ENCODE measurements around the gene DOCK7. TPM values are rescaled to one million over a fixed set of nuclear protein-coding genes. Genes with fewer than 3 reads are reported as not detected.
A peak's percentile ranks its signal among the peaks of the same experiment; 100 is the strongest.
"Not testable (repeated sequence)": the region's sequence is repeated elsewhere in the genome, so short reads cannot be mapped to it uniquely, and the experiment has no call there.

Gene DOCK7
- total and polyA plus RNA-seq, 10 donors: 3.3 to 48.3 (median 30.3) TPM

DNA sequence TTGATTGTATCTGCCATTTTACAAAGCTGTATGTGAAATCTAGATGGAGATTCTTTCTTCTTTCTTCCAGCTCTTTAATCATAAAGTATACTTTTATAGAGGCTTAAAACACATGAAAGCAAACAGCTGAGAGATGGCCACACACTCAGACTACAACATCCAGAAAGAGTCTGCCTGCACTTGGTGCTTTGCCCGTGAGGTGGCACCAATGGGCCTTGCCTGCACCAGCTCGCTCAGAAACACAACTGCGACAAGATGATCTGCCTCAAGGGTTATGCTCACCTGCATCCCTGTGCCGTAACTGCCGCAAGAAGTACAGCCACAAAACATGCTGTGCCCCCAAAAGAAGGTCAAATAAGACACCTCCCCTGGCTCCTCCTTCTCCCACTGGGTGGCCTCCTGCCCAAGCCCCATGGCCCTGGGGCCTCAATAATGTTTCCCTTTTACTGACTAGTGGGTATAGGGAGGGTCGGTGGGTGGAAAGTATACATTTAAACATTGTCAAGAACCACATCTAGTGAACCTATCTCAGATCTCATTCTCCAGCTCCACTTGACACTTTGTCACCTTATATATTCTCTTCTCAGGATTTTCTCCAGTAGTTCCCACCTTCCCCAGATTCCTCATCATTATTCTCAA is 157.6 kb downstream of the DOCK7 start:
- 86 to 89% (median 88%) methylated on average over 6 of the region's 6 CpGs for WGBS, 5 donors

DNA sequence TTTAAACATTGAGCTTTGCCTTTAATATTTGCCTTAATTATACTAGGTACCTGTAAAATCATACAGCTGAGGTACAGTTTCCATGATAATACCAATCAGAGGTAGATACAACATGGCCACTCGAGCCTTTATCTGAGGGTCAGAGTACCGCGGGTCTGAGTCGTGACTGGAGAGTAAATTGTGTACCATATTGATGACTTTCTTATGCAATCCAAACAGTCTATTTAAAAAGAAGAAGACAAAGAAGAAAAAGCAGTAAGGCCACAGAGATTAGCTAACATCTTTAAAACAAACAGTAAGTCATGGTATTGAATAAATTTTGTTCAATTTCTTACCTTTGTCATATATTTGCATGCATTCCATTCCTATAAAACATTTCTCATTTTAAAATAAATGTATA is 159.0 kb downstream of the DOCK7 start:
- TF ChIP-seq POLR2AphosphoS5 (IDR thresholded peaks at IDR 0.05) (no peak), POLR2A (IDR thresholded peaks at IDR 0.05) (no peak)
- TF ChIP-seq, protein P1, sequence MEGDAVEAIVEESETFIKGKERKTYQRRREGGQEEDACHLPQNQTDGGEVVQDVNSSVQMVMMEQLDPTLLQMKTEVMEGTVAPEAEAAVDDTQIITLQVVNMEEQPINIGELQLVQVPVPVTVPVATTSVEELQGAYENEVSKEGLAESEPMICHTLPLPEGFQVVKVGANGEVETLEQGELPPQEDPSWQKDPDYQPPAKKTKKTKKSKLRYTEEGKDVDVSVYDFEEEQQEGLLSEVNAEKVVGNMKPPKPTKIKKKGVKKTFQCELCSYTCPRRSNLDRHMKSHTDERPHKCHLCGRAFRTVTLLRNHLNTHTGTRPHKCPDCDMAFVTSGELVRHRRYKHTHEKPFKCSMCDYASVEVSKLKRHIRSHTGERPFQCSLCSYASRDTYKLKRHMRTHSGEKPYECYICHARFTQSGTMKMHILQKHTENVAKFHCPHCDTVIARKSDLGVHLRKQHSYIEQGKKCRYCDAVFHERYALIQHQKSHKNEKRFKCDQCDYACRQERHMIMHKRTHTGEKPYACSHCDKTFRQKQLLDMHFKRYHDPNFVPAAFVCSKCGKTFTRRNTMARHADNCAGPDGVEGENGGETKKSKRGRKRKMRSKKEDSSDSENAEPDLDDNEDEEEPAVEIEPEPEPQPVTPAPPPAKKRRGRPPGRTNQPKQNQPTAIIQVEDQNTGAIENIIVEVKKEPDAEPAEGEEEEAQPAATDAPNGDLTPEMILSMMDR (IDR thresholded peaks at IDR 0.05 in 8 of 11, conservative IDR thresholded peaks at IDR 0.05 in 3 of 11): no peak
- Histone ChIP-seq H3K4me3 (no peak overlapping the region), H3K4me1 (no peaks in the 10 kb centered on the region), H3K27me3 (replicated peaks in 1 of 7) (no peaks in the 10 kb centered on the region), H3K27ac (no peak overlapping the region), H3K36me3 (peaks cover 0 to 37% (median under 1%) of the 10 kb centered on the region in 6 donors), H3K9me3 (no peaks in the 10 kb centered on the region)
- 94 to 97% (median 94%) methylated on average over 4 of the region's 4 CpGs for WGBS, 5 donors
- intact Hi-C loops (cut with DNase I; ENCODE audit: low total_unique reads): no loop called here
- no peak for DNase-seq

More for the DNA sequence above, 157.6 kb downstream of the DOCK7 start:
- intact Hi-C loops (cut with DNase I; ENCODE audit: low total_unique reads): no loop called here
- Histone ChIP-seq H3K27me3 (replicated peaks in 1 of 7) (no peaks in the 10 kb centered on the region), H3K36me3 (peaks cover 0 to 50% (median 4%) of the 10 kb centered on the region in 6 donors), H3K4me1 (no peaks in the 10 kb centered on the region), H3K4me3 (no peak overlapping the region), H3K27ac (no peak overlapping the region), H3K9me3 (no peaks in the 10 kb centered on the region)
- TF ChIP-seq POLR2A (IDR thresholded peaks at IDR 0.05) (no peak), POLR2AphosphoS5 (IDR thresholded peaks at IDR 0.05) (no peak)
- TF ChIP-seq, protein P1 (IDR thresholded peaks at IDR 0.05 in 8 of 11, conservative IDR thresholded peaks at IDR 0.05 in 3 of 11): peak in 9 of 11 experiments; percentile 8 to 41 (median 25)
- no peak for DNase-seq

DNA sequence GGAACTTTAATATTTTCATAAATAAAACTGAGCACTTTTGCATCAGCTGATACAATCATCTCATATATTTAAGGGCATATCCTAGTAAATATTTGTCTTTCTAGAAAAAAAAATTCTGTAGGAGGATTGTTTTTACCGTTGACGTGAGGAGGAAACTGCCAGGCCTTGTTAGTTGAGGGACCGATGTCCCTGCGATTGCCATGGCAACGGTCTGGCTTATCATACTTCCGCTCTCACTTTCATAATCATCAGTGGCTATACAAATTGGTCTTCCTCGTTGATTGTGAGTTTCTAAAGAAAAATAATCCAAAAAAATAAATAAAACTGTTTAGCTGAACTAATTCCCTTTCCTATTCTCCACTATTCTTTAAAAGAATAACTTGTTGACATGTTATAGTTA is 160.2 kb downstream of the DOCK7 start:
- no peak overlapping the region for H3K4me3 ChIP-seq
- peaks cover 0 to 32% (median 0%) of the 10 kb centered on the region in 6 donors for H3K36me3 ChIP-seq
- 78 to 85% (median 80%) methylated on average over 7 of the region's 7 CpGs for WGBS, 5 donors
- no peak overlapping the region for H3K27ac ChIP-seq
- intact Hi-C loops (cut with DNase I; ENCODE audit: low total_unique reads): no loop called here
- no peaks in the 10 kb centered on the region for H3K27me3 ChIP-seq (replicated peaks in 1 of 7)
- no peaks in the 10 kb centered on the region for H3K4me1 ChIP-seq
- TF ChIP-seq POLR2AphosphoS5 (IDR thresholded peaks at IDR 0.05) (no peak), POLR2A (IDR thresholded peaks at IDR 0.05) (no peak)
- TF ChIP-seq, protein P1 (IDR thresholded peaks at IDR 0.05 in 8 of 11, conservative IDR thresholded peaks at IDR 0.05 in 3 of 11): no peak
- no peak for DNase-seq
- H3K9me3 ChIP-seq: no peaks in the 10 kb centered on the region

DNA sequence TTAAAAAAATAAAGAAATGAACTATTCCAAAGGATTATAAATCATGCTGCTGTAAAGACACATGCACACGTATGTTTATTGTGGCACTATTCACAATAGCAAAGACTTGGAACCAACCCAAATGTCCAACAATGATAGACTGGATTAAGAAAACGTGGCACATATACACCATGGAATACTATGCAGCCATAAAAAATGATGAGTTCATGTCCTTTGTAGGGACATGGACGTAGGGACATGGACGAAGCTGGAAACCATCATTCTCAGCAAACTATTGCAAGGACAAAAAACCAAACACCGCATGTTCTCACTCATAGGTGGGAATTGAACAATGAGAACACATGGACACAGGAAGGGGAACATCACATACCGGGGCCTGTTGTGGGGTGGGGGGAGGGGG is 160.8 kb downstream of the DOCK7 start:
- DNase-seq; H3K4me1 ChIP-seq; H3K27me3 ChIP-seq (replicated peaks in 1 of 7); intact Hi-C loops (cut with DNase I; ENCODE audit: low total_unique reads); H3K27ac ChIP-seq; H3K4me3 ChIP-seq; H3K9me3 ChIP-seq: not testable (repeated sequence)
- peaks cover 0 to 25% (median 0%) of the 10 kb centered on the region in 6 donors for H3K36me3 ChIP-seq
- WGBS, 5 donors: 89 to 99% (median 97%) methylated on average over 4 to 6 of the region's 6 CpGs
